ENCODE measurements around the gene ARHGAP45.

ARHGAP45 gene

GRCh38 chr19:1116726-1117581, 50.0 kb downstream of the ARHGAP45 start:
- no peak for DNase-seq (ENCODE audit: low read depth)
- TF ChIP-seq CTCF (IDR thresholded peaks at IDR 0.05; ENCODE audit: control insufficient read depth, insufficient read depth, low read depth, low read length, missing control alignments), result no peak
- no peak overlapping the region for H3K4me3 ChIP-seq (ENCODE audit: control insufficient read depth, low read depth, low read length)

- no peak for DNase-seq (ENCODE audit: low read depth)
- no peak overlapping the region for H3K4me3 ChIP-seq (ENCODE audit: control insufficient read depth, low read depth, low read length)
- no peak for TF ChIP-seq CTCF (IDR thresholded peaks at IDR 0.05; ENCODE audit: control insufficient read depth, insufficient read depth, low read depth, low read length, missing control alignments)
Measured at GRCh38 chr19:1117654-1118053, 50.7 kb downstream of the ARHGAP45 start.

- no peak for TF ChIP-seq CTCF (IDR thresholded peaks at IDR 0.05; ENCODE audit: control insufficient read depth, insufficient read depth, low read depth, low read length, missing control alignments)
- no peak overlapping the region for H3K4me3 ChIP-seq (ENCODE audit: control insufficient read depth, low read depth, low read length)
- DNase-seq (ENCODE audit: low read depth), result no peak
Measured at GRCh38 chr19:1118999-1119398, 52.0 kb downstream of the ARHGAP45 start.

- TF ChIP-seq CTCF (IDR thresholded peaks at IDR 0.05; ENCODE audit: control insufficient read depth, insufficient read depth, low read depth, low read length, missing control alignments), result no peak
- no peak for DNase-seq (ENCODE audit: low read depth)
- H3K4me3 ChIP-seq (ENCODE audit: control insufficient read depth, low read depth, low read length), result no peak overlapping the region
Measured at GRCh38 chr19:1119475-1120217, 52.7 kb downstream of the ARHGAP45 start.

- TF ChIP-seq CTCF (IDR thresholded peaks at IDR 0.05; ENCODE audit: control insufficient read depth, insufficient read depth, low read depth, low read length, missing control alignments), result no peak
- DNase-seq (ENCODE audit: low read depth), result no peak
Measured at GRCh38 chr19:1121395-1121794, 54.4 kb downstream of the ARHGAP45 start.

GRCh38 chr19:1122021-1122971, 55.3 kb downstream of the ARHGAP45 start:
- no peak overlapping the region for H3K4me3 ChIP-seq (ENCODE audit: control insufficient read depth, low read depth, low read length)
- no peak for TF ChIP-seq CTCF (IDR thresholded peaks at IDR 0.05; ENCODE audit: control insufficient read depth, insufficient read depth, low read depth, low read length, missing control alignments)
- DNase-seq (ENCODE audit: low read depth), result no peak

More at GRCh38 chr19:1121395-1121794, 54.4 kb downstream of the ARHGAP45 start:
- H3K4me3 ChIP-seq (ENCODE audit: control insufficient read depth, low read depth, low read length), result no peak overlapping the region
